Activated CD8-positive, alpha-beta memory T cell treated with anti-CD3 and anti-CD28 coated beads, Interleukin-2, amount 50 U/mL, for 1 hour (primary cell): ENCODE data around the gene RNF213.

ENCODE experiments used
- DNase-seq: peaks from one replicate; pipeline ENCODE4 v3.0.0-alpha.2; 2020; ENCODE audit errors: extremely low read depth

RNF213 gene

GRCh38 chr17:80414803-80415625 is 154.4 kb downstream of the RNF213 start, which contains the start of gene ENDOV:
Gene ENDOV, plus strand, starts transcription at chr17:80415167. Its CDS starts 28 bp downstream, at chr17:80415195.
- DNase-seq = peak; percentile 95

- DNase-seq = no peak
These were observed 155.0 kb downstream of the RNF213 start for GRCh38 chr17:80415626-80416137.

- DNase-seq = no peak
These were observed 155.7 kb downstream of the RNF213 start for GRCh38 chr17:80416260-80416939.

GRCh38 chr17:80416940-80417293 is 156.3 kb downstream of the RNF213 start:
- DNase-seq = no peak

GRCh38 chr17:80418589-80418988 is 157.9 kb downstream of the RNF213 start:
- DNase-seq = no peak

- no peak for DNase-seq
These were observed 158.6 kb downstream of the RNF213 start for GRCh38 chr17:80419255-80419654.

GRCh38 chr17:80421381-80422090 is 160.9 kb downstream of the RNF213 start:
- DNase-seq = no peak

GRCh38 chr17:80422276-80422675 is 161.6 kb downstream of the RNF213 start:
- DNase-seq = no peak

- no peak for DNase-seq
These were observed 162.3 kb downstream of the RNF213 start for GRCh38 chr17:80422981-80423380.

- DNase-seq = no peak
These were observed 163.0 kb downstream of the RNF213 start for GRCh38 chr17:80423536-80424225.

GRCh38 chr17:80424261-80424660 is 163.6 kb downstream of the RNF213 start:
- no peak for DNase-seq

GRCh38 chr17:80424878-80425765 is 164.5 kb downstream of the RNF213 start:
- DNase-seq = no peak

GRCh38 chr17:80425835-80426426 is 165.3 kb downstream of the RNF213 start:
- no peak for DNase-seq

GRCh38 chr17:80426671-80427326 is 166.1 kb downstream of the RNF213 start:
- peak; percentile 61 for DNase-seq

- DNase-seq = no peak
These were observed 167.0 kb downstream of the RNF213 start for GRCh38 chr17:80427366-80428282.

GRCh38 chr17:80428363-80428762 is 167.7 kb downstream of the RNF213 start:
- no peak for DNase-seq

- DNase-seq = no peak
These were observed 168.1 kb downstream of the RNF213 start for GRCh38 chr17:80428796-80429195.
